NCI-H2227 treated with DMSO at 0.1 percent for 48 hours (cell line): ENCODE data around the gene KRIT1.
"Not testable (repeated sequence)": the region's sequence is repeated elsewhere in the genome, so short reads cannot be mapped to it uniquely, and the experiment has no call there.

Experiments used
- DNase-seq: peaks from one replicate; lab custom pipeline; 2025; lab: John Stamatoyannopoulos, UW

Gene KRIT1

GRCh38 chr7:92246360-92247101, 817 bp upstream of the KRIT1 start:
- peak; percentile 65 for DNase-seq

GRCh38 chr7:92244808-92245486, 767 bp downstream of the KRIT1 start:
- peak; percentile 53 for DNase-seq

GRCh38 chr7:92242972-92243371, 2.7 kb downstream of the KRIT1 start:
- no peak for DNase-seq

- DNase-seq: no peak
Measured at GRCh38 chr7:92230547-92230946, 15.2 kb downstream of the KRIT1 start.

GRCh38 chr7:92228742-92229141, 17.0 kb downstream of the KRIT1 start:
- no peak for DNase-seq

GRCh38 chr7:92228100-92228499, 17.6 kb downstream of the KRIT1 start:
- no peak for DNase-seq

- DNase-seq: no peak
Measured at GRCh38 chr7:92226981-92227380, 18.7 kb downstream of the KRIT1 start.

- DNase-seq: no peak
Measured at GRCh38 chr7:92221766-92222165, 23.9 kb downstream of the KRIT1 start.

- DNase-seq: no peak
Measured at GRCh38 chr7:92206672-92207071, 39.0 kb downstream of the KRIT1 start.

- no peak for DNase-seq
Measured at GRCh38 chr7:92205987-92206386, 39.7 kb downstream of the KRIT1 start.

- no peak for DNase-seq
Measured at GRCh38 chr7:92200791-92201190, 44.9 kb downstream of the KRIT1 start.

GRCh38 chr7:92192326-92192725, 53.4 kb downstream of the KRIT1 start:
- DNase-seq: no peak

GRCh38 chr7:92189246-92189645, 56.5 kb downstream of the KRIT1 start:
- DNase-seq: not testable (repeated sequence)

- DNase-seq: not testable (repeated sequence)
Measured at GRCh38 chr7:92184294-92184693, 61.4 kb downstream of the KRIT1 start.

GRCh38 chr7:92178928-92179924, 66.5 kb downstream of the KRIT1 start, which contains the start of gene LRRD1:
TSS of gene LRRD1 (minus strand) at chr7:92179142. CDS start at chr7:92165202, 13,940 bp downstream.
- peak; percentile 95 for DNase-seq

- peak; percentile 25 for DNase-seq
Measured at GRCh38 chr7:92177362-92177761, 68.4 kb downstream of the KRIT1 start.

- not testable (repeated sequence) for DNase-seq
Measured at GRCh38 chr7:92169529-92169928, 76.2 kb downstream of the KRIT1 start.

GRCh38 chr7:92161271-92161670, 84.4 kb downstream of the KRIT1 start:
- no peak for DNase-seq

GRCh38 chr7:92158660-92159575, 86.8 kb downstream of the KRIT1 start:
- DNase-seq: no peak

- DNase-seq: no peak
Measured at GRCh38 chr7:92156990-92157389, 88.7 kb downstream of the KRIT1 start.

GRCh38 chr7:92155108-92155739, 90.5 kb downstream of the KRIT1 start:
- DNase-seq: no peak
